GM19463 (cell line): ENCODE data around the gene PAK3.

Experiments
- ATAC-seq: cut with Tn5 transposase; IDR thresholded peaks from one replicate; pipeline ENCODE4 v1.9.1; 2021; ENCODE audit warnings: mild to moderate bottlenecking, moderate library complexity; ENCODE audit not compliant: unreplicated experiment

PAK3 gene

GRCh38 chrX:111257733-111258132, 161.7 kb downstream of the PAK3 start:
- ATAC-seq, result no peak

DNA sequence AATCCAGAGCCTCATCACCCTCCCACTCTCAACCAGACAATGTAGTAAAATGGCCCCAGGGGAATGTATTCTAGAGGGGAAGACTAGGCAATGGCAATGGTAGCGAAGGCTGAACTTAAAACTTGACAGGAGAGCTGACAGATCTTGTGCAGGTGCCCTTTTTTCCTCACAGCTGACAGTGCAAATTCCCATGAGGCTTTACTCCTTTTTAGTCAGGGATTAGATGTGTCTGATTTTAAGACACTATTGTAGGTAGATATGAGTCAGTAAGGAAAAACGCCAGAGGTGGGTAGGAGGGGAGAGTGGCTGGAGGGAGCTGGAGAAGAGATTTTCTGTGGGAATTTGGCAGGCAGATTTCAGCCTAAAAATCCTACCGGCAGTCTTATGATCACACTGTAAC, 163.6 kb downstream of the PAK3 start:
- ATAC-seq, result no peak

- ATAC-seq, result no peak
Measured at GRCh38 chrX:111260451-111260850, 164.5 kb downstream of the PAK3 start.

DNA sequence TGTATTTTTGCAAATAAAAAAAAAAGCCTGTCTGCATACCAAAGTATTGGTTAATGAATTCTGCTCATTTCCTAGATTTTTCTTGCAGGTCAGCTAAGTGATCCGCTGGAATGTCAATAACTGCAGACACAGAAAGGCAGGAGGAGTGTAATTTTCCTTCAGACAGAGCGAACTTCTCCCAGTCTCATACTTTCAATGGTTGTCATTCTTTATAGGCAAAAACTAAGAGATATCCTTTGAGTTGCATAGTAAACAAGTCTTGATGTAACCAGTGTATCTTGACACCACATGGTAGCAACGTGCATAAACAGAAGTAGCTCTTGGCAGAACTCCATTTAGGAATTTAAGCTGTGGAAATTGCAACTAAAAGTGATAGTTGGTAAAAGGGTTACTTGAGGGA, 166.1 kb downstream of the PAK3 start:
- ATAC-seq, result no peak

DNA sequence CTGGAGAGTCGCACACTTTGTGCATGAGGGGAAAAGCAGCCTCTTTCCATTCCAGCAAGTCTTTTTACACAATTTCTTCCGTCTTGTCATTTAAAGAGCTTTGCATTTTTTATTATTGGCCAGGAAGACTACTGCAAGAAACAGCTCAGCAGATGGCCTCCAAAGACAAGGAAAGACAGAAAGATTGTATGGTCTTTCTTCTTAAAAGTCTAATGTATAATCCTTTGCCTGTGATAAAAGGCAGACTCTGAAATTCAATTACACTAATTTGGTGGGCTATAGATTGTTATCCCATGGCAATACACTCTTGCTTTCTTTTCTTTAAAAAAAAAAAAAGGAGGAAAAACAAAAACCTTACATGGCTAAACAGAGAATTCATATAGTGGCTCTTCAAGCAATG, 168.4 kb downstream of the PAK3 start:
- no peak for ATAC-seq

DNA sequence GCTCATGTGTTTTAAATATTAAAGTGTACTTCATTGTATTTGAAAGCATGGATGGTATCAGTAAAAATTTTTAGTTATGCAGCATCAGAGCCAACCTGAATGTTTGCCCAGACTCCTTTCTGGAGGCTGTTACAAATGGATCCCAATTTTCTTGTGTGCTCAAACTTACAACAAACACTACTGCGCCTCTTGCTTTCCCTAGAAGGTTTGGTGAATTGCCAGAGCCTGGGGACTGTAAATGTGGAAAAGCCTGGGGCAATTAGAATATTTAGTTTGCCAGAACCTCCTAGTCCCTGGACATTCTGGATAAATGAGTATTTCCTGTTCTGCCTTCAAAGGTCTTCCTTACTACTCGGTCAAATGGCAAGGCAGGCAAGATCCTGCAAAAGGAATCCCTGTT, 169.5 kb downstream of the PAK3 start:
- ATAC-seq, result no peak

GRCh38 chrX:111268506-111268905, 172.5 kb downstream of the PAK3 start:
- ATAC-seq, result no peak

- no peak for ATAC-seq
Measured at GRCh38 chrX:111270339-111270738, 174.3 kb downstream of the PAK3 start, which contains the start of gene CAPN6. Gene CAPN6 (minus strand): TSS chrX:111270483. CDS start chrX:111263936, 6,547 bp downstream.
